ENCODE measurements around the gene GDPD4.

Gene GDPD4

GRCh38 chr11:77202941-77203900, 98.3 kb downstream of the GDPD4 start:
- Histone ChIP-seq H3K36me3 (replicated peaks) (no peaks in the 10 kb centered on the region), H3K27me3 (ENCODE audit: low read depth) (no peaks in the 10 kb centered on the region), H3K4me3 (no peak overlapping the region), H3K9me3 (no peaks in the 10 kb centered on the region), H3K4me1 (no peaks in the 10 kb centered on the region)
- in situ Hi-C loops (cut with MboI; ENCODE audit: low sequenced_read_pairs), result no loop called here
- DNase-seq (ENCODE audit: low spot score in 2 of 2), result no peak

GRCh38 chr11:77201991-77202841, 99.3 kb downstream of the GDPD4 start:
- Histone ChIP-seq H3K4me3 (no peak overlapping the region), H3K4me1 (no peaks in the 10 kb centered on the region), H3K27me3 (ENCODE audit: low read depth) (no peaks in the 10 kb centered on the region), H3K9me3 (no peaks in the 10 kb centered on the region), H3K36me3 (replicated peaks) (no peaks in the 10 kb centered on the region)
- DNase-seq (ENCODE audit: low spot score in 2 of 2), result no peak
- in situ Hi-C loops (cut with MboI; ENCODE audit: low sequenced_read_pairs), result no loop called here

GRCh38 chr11:77201370-77201769, 100.1 kb downstream of the GDPD4 start:
- no peaks in the 10 kb centered on the region for H3K9me3 ChIP-seq
- no peaks in the 10 kb centered on the region for H3K36me3 ChIP-seq (replicated peaks)
- H3K4me1 ChIP-seq, result no peaks in the 10 kb centered on the region
- peak in 1 of 2 experiments; percentile 2 for DNase-seq (ENCODE audit: low spot score in 2 of 2)
- no peaks in the 10 kb centered on the region for H3K27me3 ChIP-seq (ENCODE audit: low read depth)
- in situ Hi-C loops (cut with MboI; ENCODE audit: low sequenced_read_pairs), result no loop called here
- no peak overlapping the region for H3K4me3 ChIP-seq

- H3K4me3 ChIP-seq, result no peak overlapping the region
- no peaks in the 10 kb centered on the region for H3K9me3 ChIP-seq
- H3K4me1 ChIP-seq, result no peaks in the 10 kb centered on the region
- H3K36me3 ChIP-seq (replicated peaks), result no peaks in the 10 kb centered on the region
- no peak for DNase-seq (ENCODE audit: low spot score in 2 of 2)
- no peaks in the 10 kb centered on the region for H3K27me3 ChIP-seq (ENCODE audit: low read depth)
- in situ Hi-C loops (cut with MboI; ENCODE audit: low sequenced_read_pairs), result no loop called here
Observed at GRCh38 chr11:77200351-77201268, 100.9 kb downstream of the GDPD4 start.

GRCh38 chr11:77199137-77199745, 102.2 kb downstream of the GDPD4 start:
- DNase-seq (ENCODE audit: low spot score in 2 of 2), result no peak
- Histone ChIP-seq H3K36me3 (replicated peaks) (no peaks in the 10 kb centered on the region), H3K4me1 (no peaks in the 10 kb centered on the region), H3K27me3 (ENCODE audit: low read depth) (no peaks in the 10 kb centered on the region), H3K4me3 (no peak overlapping the region), H3K9me3 (no peaks in the 10 kb centered on the region)
- in situ Hi-C loops (cut with MboI; ENCODE audit: low sequenced_read_pairs), result loop anchor here (10.0 kb wide), 1 partner anchor 356 kb away; no protein-coding TSS in a partner anchor

GRCh38 chr11:77198440-77198849, 103.0 kb downstream of the GDPD4 start:
- no peaks in the 10 kb centered on the region for H3K27me3 ChIP-seq (ENCODE audit: low read depth)
- DNase-seq (ENCODE audit: low spot score in 2 of 2), result peak; percentile 21 to 77
- H3K9me3 ChIP-seq, result no peaks in the 10 kb centered on the region
- H3K4me1 ChIP-seq, result no peaks in the 10 kb centered on the region
- no peak overlapping the region for H3K4me3 ChIP-seq
- H3K36me3 ChIP-seq (replicated peaks), result no peaks in the 10 kb centered on the region
- in situ Hi-C loops (cut with MboI; ENCODE audit: low sequenced_read_pairs), result loop anchor here (10.0 kb wide), 1 partner anchor 356 kb away; no protein-coding TSS in a partner anchor

GRCh38 chr11:77197626-77198320, 103.7 kb downstream of the GDPD4 start:
- H3K36me3 ChIP-seq (replicated peaks), result no peaks in the 10 kb centered on the region
- no peak for DNase-seq (ENCODE audit: low spot score in 2 of 2)
- in situ Hi-C loops (cut with MboI; ENCODE audit: low sequenced_read_pairs), result loop anchor here (10.0 kb wide), 1 partner anchor 357 kb away; no protein-coding TSS in a partner anchor

GRCh38 chr11:77196961-77197360, 104.5 kb downstream of the GDPD4 start:
- Histone ChIP-seq H3K36me3 (replicated peaks) (no peaks in the 10 kb centered on the region), H3K4me1 (no peaks in the 10 kb centered on the region), H3K4me3 (no peak overlapping the region), H3K9me3 (no peaks in the 10 kb centered on the region), H3K27me3 (ENCODE audit: low read depth) (no peaks in the 10 kb centered on the region)
- in situ Hi-C loops (cut with MboI; ENCODE audit: low sequenced_read_pairs), result loop anchor here (10.0 kb wide), 1 partner anchor 358 kb away; no protein-coding TSS in a partner anchor
- DNase-seq (ENCODE audit: low spot score in 2 of 2), result no peak

More at GRCh38 chr11:77197626-77198320, 103.7 kb downstream of the GDPD4 start:
- Histone ChIP-seq H3K9me3 (no peaks in the 10 kb centered on the region), H3K4me1 (no peaks in the 10 kb centered on the region), H3K27me3 (ENCODE audit: low read depth) (no peaks in the 10 kb centered on the region), H3K4me3 (no peak overlapping the region)

GRCh38 chr11:77195071-77195755, 106.3 kb downstream of the GDPD4 start:
- DNase-seq (ENCODE audit: low spot score in 2 of 2), result no peak
- no peaks in the 10 kb centered on the region for H3K27me3 ChIP-seq (ENCODE audit: low read depth)
- H3K4me3 ChIP-seq, result no peak overlapping the region
- H3K4me1 ChIP-seq, result no peaks in the 10 kb centered on the region
- no peaks in the 10 kb centered on the region for H3K36me3 ChIP-seq (replicated peaks)
- no peaks in the 10 kb centered on the region for H3K9me3 ChIP-seq
- in situ Hi-C loops (cut with MboI; ENCODE audit: low sequenced_read_pairs), result loop anchor here (10.0 kb wide), 1 partner anchor 360 kb away; no protein-coding TSS in a partner anchor

GRCh38 chr11:77193911-77194830, 107.3 kb downstream of the GDPD4 start:
- no peaks in the 10 kb centered on the region for H3K36me3 ChIP-seq (replicated peaks)
- no peak for DNase-seq (ENCODE audit: low spot score in 2 of 2)
- no peak overlapping the region for H3K4me3 ChIP-seq
- no peaks in the 10 kb centered on the region for H3K4me1 ChIP-seq
- H3K27me3 ChIP-seq (ENCODE audit: low read depth), result no peaks in the 10 kb centered on the region
- no peaks in the 10 kb centered on the region for H3K9me3 ChIP-seq
- in situ Hi-C loops (cut with MboI; ENCODE audit: low sequenced_read_pairs), result loop anchor here (10.0 kb wide), 1 partner anchor 361 kb away; no protein-coding TSS in a partner anchor

- Histone ChIP-seq H3K4me1 (no peaks in the 10 kb centered on the region), H3K36me3 (replicated peaks) (no peaks in the 10 kb centered on the region), H3K9me3 (no peaks in the 10 kb centered on the region), H3K27me3 (ENCODE audit: low read depth) (no peaks in the 10 kb centered on the region), H3K4me3 (no peak overlapping the region)
- DNase-seq (ENCODE audit: low spot score in 2 of 2), result no peak
- in situ Hi-C loops (cut with MboI; ENCODE audit: low sequenced_read_pairs), result loop anchor here (10.0 kb wide), 1 partner anchor 362 kb away; no protein-coding TSS in a partner anchor
Observed at GRCh38 chr11:77193167-77193566, 108.3 kb downstream of the GDPD4 start.

Measured in HAP-1 (cell line).